ENCODE measurements around the gene AMPD2.

DNA sequence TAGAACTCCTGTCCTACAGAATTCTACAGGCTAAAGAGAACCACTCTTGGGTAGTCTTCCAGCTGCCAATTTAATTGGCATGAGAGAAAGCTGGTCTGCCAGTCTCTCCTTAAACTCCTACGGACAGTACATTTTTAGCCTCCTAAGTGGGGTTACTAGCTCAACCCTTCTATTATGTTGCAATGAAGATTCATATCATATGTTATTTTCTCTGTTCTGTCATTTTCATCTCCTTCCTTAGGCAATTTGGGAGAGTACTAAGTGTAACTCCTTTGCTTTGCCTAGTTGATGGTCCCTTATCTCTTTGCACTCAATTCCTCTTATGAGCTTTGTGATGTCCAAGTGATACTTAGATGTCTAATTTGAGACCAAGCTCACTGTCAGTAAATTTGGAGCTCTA lies 14.3 kb upstream of the AMPD2 start:
- TF ChIP-seq, protein P1, sequence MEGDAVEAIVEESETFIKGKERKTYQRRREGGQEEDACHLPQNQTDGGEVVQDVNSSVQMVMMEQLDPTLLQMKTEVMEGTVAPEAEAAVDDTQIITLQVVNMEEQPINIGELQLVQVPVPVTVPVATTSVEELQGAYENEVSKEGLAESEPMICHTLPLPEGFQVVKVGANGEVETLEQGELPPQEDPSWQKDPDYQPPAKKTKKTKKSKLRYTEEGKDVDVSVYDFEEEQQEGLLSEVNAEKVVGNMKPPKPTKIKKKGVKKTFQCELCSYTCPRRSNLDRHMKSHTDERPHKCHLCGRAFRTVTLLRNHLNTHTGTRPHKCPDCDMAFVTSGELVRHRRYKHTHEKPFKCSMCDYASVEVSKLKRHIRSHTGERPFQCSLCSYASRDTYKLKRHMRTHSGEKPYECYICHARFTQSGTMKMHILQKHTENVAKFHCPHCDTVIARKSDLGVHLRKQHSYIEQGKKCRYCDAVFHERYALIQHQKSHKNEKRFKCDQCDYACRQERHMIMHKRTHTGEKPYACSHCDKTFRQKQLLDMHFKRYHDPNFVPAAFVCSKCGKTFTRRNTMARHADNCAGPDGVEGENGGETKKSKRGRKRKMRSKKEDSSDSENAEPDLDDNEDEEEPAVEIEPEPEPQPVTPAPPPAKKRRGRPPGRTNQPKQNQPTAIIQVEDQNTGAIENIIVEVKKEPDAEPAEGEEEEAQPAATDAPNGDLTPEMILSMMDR (IDR thresholded peaks at IDR 0.05), result no peak
- no peak for TF ChIP-seq POLR2A (IDR thresholded peaks at IDR 0.05)

Measured in testis (tissue), 2 donors.